SK-N-SH (cell line): ENCODE results near the gene RGS7. TPM values are rescaled to one million over a fixed set of nuclear protein-coding genes. Genes with fewer than 3 reads are reported as not detected.
A peak's percentile ranks its signal among the peaks of the same experiment; 100 is the strongest.

ENCODE experiments used
- CTCF ChIA-PET: fragments of 300-600, 350-600 bp; formaldehyde crosslinking; extraction: SDS; loops from one replicate; lab custom pipeline; 2021; lab: Yijun Ruan, JAX
- POLR2A ChIA-PET: fragments of 350-600 bp; sonication (Branson Sonifier 250); formaldehyde crosslinking; extraction: SDS; loops from one replicate; lab custom pipeline; 2020; ENCODE audit warnings: antibody characterized with exemption, inconsistent platforms; lab: Yijun Ruan, JAX
- DNase-seq: peaks from one replicate; pipeline ENCODE4 v3.0.0; 2012
- H2AFZ ChIP-seq: fragments of 200-600 bp; sonication (generic); 2 replicates; pipeline ENCODE4 v1.8.1; 2016; ENCODE audit warnings: antibody characterized with exemption, mild to moderate bottlenecking, low read depth
- H3F3A ChIP-seq: fragments of 200-600 bp; sonication (generic); replicated peaks from 2 replicates; pipeline ENCODE3; 2016; ENCODE audit warnings: antibody characterized with exemption, mild to moderate bottlenecking; ENCODE audit not compliant: insufficient read depth
- H3K27ac ChIP-seq, 2 experiments: fragments of 200-500 bp in 1 of 2; fragments of 200-600 bp in 1 of 2; sonication (Bioruptor generic) in 1 of 2; sonication (generic), shearing (Covaris generic) in 1 of 2; 2 replicates each; pipeline versions ENCODE4 v1.5.1 to v1.6.1; 2014 to 2016; ENCODE audit warnings: low read depth in 2 of 2, inconsistent platforms in 1 of 2, low read length in 1 of 2, mild to moderate bottlenecking in 1 of 2, mixed read lengths in 1 of 2
- H3K27me3 ChIP-seq: fragments of 200-600 bp; sonication (generic), shearing (Covaris generic); 2 replicates; pipeline ENCODE4 v1.6.1; 2016; ENCODE audit warnings: mixed run types; ENCODE audit not compliant: insufficient read depth
- H3K36me3 ChIP-seq, 2 experiments: fragments of 200-500 bp in 1 of 2; fragments of 200-600 bp in 1 of 2; sonication (Bioruptor generic) in 1 of 2; sonication (generic) in 1 of 2; replicated peaks in 1 of 2; 2 replicates each; pipeline versions ENCODE3 to v1.5.1; 2014 to 2016; ENCODE audit warnings: low read length in 1 of 2, mild to moderate bottlenecking in 1 of 2; ENCODE audit not compliant: insufficient read depth in 2 of 2, control insufficient read depth in 1 of 2
- H3K4me1 ChIP-seq, 2 experiments: fragments of 200-500 bp in 1 of 2; fragments of 200-600 bp in 1 of 2; sonication (Bioruptor generic) in 1 of 2; sonication (generic), shearing (Covaris generic) in 1 of 2; 2 replicates each; pipeline versions ENCODE4 v1.5.1 to v1.6.1; 2014 to 2016; ENCODE audit warnings: low read depth in 1 of 2, low read length in 1 of 2, mixed run types in 1 of 2; ENCODE audit not compliant: insufficient read depth in 2 of 2, control insufficient read depth in 1 of 2
- H3K4me2 ChIP-seq: fragments of 200-600 bp; sonication (generic), shearing (Covaris generic); 2 replicates; pipeline ENCODE4 v1.6.1; 2017; ENCODE audit warnings: mixed run types
- H3K4me3 ChIP-seq, 2 experiments: fragments of 200-500 bp in 1 of 2; fragments of 200-600 bp in 1 of 2; sonication (Bioruptor generic) in 1 of 2; sonication (generic), shearing (Covaris generic) in 1 of 2; 2 replicates each; pipeline versions ENCODE4 v1.5.1 to v1.8.1; 2014 to 2016; ENCODE audit warnings: low read depth in 2 of 2, inconsistent platforms in 1 of 2, low read length in 1 of 2, mild to moderate bottlenecking in 1 of 2, mixed read lengths in 1 of 2, moderate library complexity in 1 of 2
- H3K79me2 ChIP-seq: fragments of 200-600 bp; sonication (generic); 2 replicates; pipeline ENCODE4 v1.8.1; 2017; ENCODE audit warnings: mild to moderate bottlenecking; ENCODE audit not compliant: insufficient read depth
- H3K9ac ChIP-seq: fragments of 200-600 bp; sonication (generic); 2 replicates; pipeline ENCODE4 v1.6.1; 2017; ENCODE audit warnings: mixed run types
- H3K9me2 ChIP-seq: fragments of 200-600 bp; sonication (generic); 2 replicates; pipeline ENCODE4 v1.6.1; 2017; ENCODE audit warnings: mixed run types
- H3K9me3 ChIP-seq: fragments of 200-600 bp; sonication (generic); 2 replicates; pipeline ENCODE4 v1.6.1; 2017; ENCODE audit warnings: mixed run types, mild to moderate bottlenecking, moderate library complexity
- H4K20me1 ChIP-seq: fragments of 200-600 bp; sonication (generic); 2 replicates; pipeline ENCODE4 v1.6.1; 2017; ENCODE audit warnings: mild to moderate bottlenecking, mixed run types; ENCODE audit not compliant: insufficient read depth
- EZH2phosphoT487 ChIP-seq: fragments of 200-600 bp; sonication (generic); IDR thresholded peaks from 2 replicates; pipeline ENCODE4 v1.6.1; 2017; ENCODE audit warnings: low read depth, mixed run types, mild to moderate bottlenecking, antibody characterized with exemption, moderate library complexity, borderline replicate concordance
- FOSL2 ChIP-seq: IDR thresholded peaks from 2 replicates; pipeline ENCODE4 v1.4.0; 2012; ENCODE audit warnings: low read depth, mild to moderate bottlenecking, moderate library complexity, borderline replicate concordance
- FOXJ3 ChIP-seq: sonication (generic); formaldehyde crosslinking; IDR thresholded peaks from 2 replicates; pipeline ENCODE4 v1.5.1; 2020; ENCODE audit warnings: mild to moderate bottlenecking, missing genetic modification reagents
- FOXM1 ChIP-seq: IDR thresholded peaks from 2 replicates; pipeline ENCODE4 v1.4.0; 2012; ENCODE audit warnings: low read depth, mild to moderate bottlenecking
- GABPA ChIP-seq: IDR thresholded peaks from 2 replicates; pipeline ENCODE4 v1.4.0; 2012; ENCODE audit warnings: low read depth, mild to moderate bottlenecking
- GATA2 ChIP-seq: sonication (generic); formaldehyde crosslinking; IDR thresholded peaks from 2 replicates; pipeline ENCODE4 v1.5.0; 2020; ENCODE audit warnings: mild to moderate bottlenecking, missing genetic modification reagents
- MAX ChIP-seq: IDR thresholded peaks from 2 replicates; pipeline ENCODE4 v1.4.0; 2012; ENCODE audit warnings: low read depth
- MEF2A ChIP-seq: IDR thresholded peaks from 2 replicates; pipeline ENCODE4 v1.4.0; 2012; ENCODE audit warnings: low read depth, borderline replicate concordance
- NFIC ChIP-seq: IDR thresholded peaks from 2 replicates; pipeline ENCODE4 v1.4.0; 2012; ENCODE audit warnings: borderline replicate concordance
- NRF1 ChIP-seq: IDR thresholded peaks from 2 replicates; pipeline ENCODE4 v1.6.1; 2012; ENCODE audit warnings: low read depth, mild to moderate bottlenecking, low read length
- PBX3 ChIP-seq: IDR thresholded peaks from 2 replicates; pipeline ENCODE4; 2012
- POLR2AphosphoS5 ChIP-seq: IDR thresholded peaks from 2 replicates; pipeline ENCODE4 v1.6.1; 2012; ENCODE audit warnings: low read depth, low read length
- RAD21 ChIP-seq: IDR thresholded peaks from 2 replicates; pipeline ENCODE4 v1.6.1; 2012; ENCODE audit warnings: mild to moderate bottlenecking, low read length
- RFX5 ChIP-seq: IDR thresholded peaks from 2 replicates; pipeline ENCODE4 v1.6.1; 2012; ENCODE audit warnings: mild to moderate bottlenecking, improper control_type of control experiment, low read length
- SMC3 ChIP-seq: IDR thresholded peaks from 2 replicates; pipeline ENCODE4 v1.6.1; 2012; ENCODE audit warnings: low read depth, low read length, improper control_type of control experiment
- TAF1 ChIP-seq: IDR thresholded peaks from 2 replicates; pipeline ENCODE4 v1.6.1; 2012; ENCODE audit warnings: low read depth, mild to moderate bottlenecking, low read length, moderate library complexity, borderline replicate concordance
- TCF12 ChIP-seq: IDR thresholded peaks from 2 replicates; pipeline ENCODE4 v1.4.0; 2012
- TEAD4 ChIP-seq: IDR thresholded peaks from 2 replicates; pipeline ENCODE4 v1.4.0; 2012; ENCODE audit warnings: mild to moderate bottlenecking, borderline replicate concordance; ENCODE audit not compliant: insufficient read depth
- USF2 ChIP-seq: fragments of 150-350 bp; IDR thresholded peaks from 2 replicates; pipeline ENCODE4 v1.6.1; 2017; ENCODE audit warnings: antibody characterized with exemption, low read length, low read depth, borderline replicate concordance
- WGBS: methylation state at CpG from one replicate; pipeline ENCODE4 v1.1.6; 2017; ENCODE audit warnings: low lambda C conversion rate; 5-methylcytosine and 5-hydroxymethylcytosine counted together
- polyA plus RNA-seq, 3 experiments: library from polyadenylated mRNA; depleted of rRNA; stranded (reverse); fragments of >200 nt; gene quantifications; 2 replicates each; pipeline ENCODE4 v1.2.3, GENCODE V29; 2012

Gene RGS7
- polyA plus RNA-seq, 1 of the 3 experiments (the other 2 are of a cell fraction): 0.36 TPM

- Histone ChIP-seq H3K79me2 (no peaks in the 10 kb centered on the region), H3F3A (no peaks in the 10 kb centered on the region), H3K4me2 (no peak overlapping the region), H3K27me3 (no peaks in the 10 kb centered on the region), H3K27ac (no peak overlapping the region), H3K9ac (no peak overlapping the region), H3K4me1 (no peaks in the 10 kb centered on the region; a peak in 1 of 4 replicates), H2AFZ (no peak overlapping the region), H3K9me2 (no peaks in the 10 kb centered on the region), H4K20me1 (no peaks in the 10 kb centered on the region), H3K9me3 (no peaks in the 10 kb centered on the region), H3K36me3 (no peaks in the 10 kb centered on the region), H3K4me3 (no peak overlapping the region)
- no peak for TF ChIP-seq FOXM1
- TF ChIP-seq RFX5: no peak
- TF ChIP-seq SMC3: no peak
- TF ChIP-seq MAX: no peak
- TF ChIP-seq FOSL2: no peak
- TF ChIP-seq TCF12: no peak
- TF ChIP-seq NFIC: no peak
- no peak for TF ChIP-seq POLR2AphosphoS5
- no peak for TF ChIP-seq PBX3
- TF ChIP-seq NRF1: no peak
- TF ChIP-seq RAD21: no peak
- no peak for TF ChIP-seq TEAD4
- TF ChIP-seq FOXJ3 (CRISPR knock-in tag): no peak
- no peak for TF ChIP-seq MEF2A
- no peak for TF ChIP-seq GATA2
- TF ChIP-seq EZH2phosphoT487: no peak
- no peak for TF ChIP-seq TAF1
- TF ChIP-seq GABPA: no peak
- no peak for TF ChIP-seq USF2
- CTCF ChIA-PET: no interaction called here
- no peak for DNase-seq
- POLR2A ChIA-PET: no interaction called here
Measured at GRCh38 chr1:240790856-240791255, 566.1 kb downstream of the RGS7 start.

GRCh38 chr1:240786880-240787279 lies 570.1 kb downstream of the RGS7 start:
- no peak overlapping the region for H3K27ac ChIP-seq
- POLR2A ChIA-PET: no interaction called here

More at GRCh38 chr1:240786880-240787279, 570.1 kb downstream of the RGS7 start:
- Histone ChIP-seq H3K4me2 (0 out of 2 replicates have a peak overlapping the region, but pooled peaks have one; percentile 15), H3K4me3 (no peak overlapping the region), H3K9me3 (no peaks in the 10 kb centered on the region), H3K79me2 (no peaks in the 10 kb centered on the region), H4K20me1 (no peaks in the 10 kb centered on the region), H3K9me2 (no peaks in the 10 kb centered on the region), H3K27me3 (no peaks in the 10 kb centered on the region), H2AFZ (no peak overlapping the region), H3F3A (no peaks in the 10 kb centered on the region), H3K36me3 (no peaks in the 10 kb centered on the region), H3K4me1 (no peaks in the 10 kb centered on the region; a peak in 1 of 4 replicates), H3K9ac (no peak overlapping the region)
- TF ChIP-seq FOSL2: no peak
- TF ChIP-seq NFIC: no peak
- CTCF ChIA-PET: no interaction called here
- WGBS: 58% methylated on average over 1 of the region's 1 CpG
- DNase-seq: no peak
